HEK293 (cell line): ENCODE data around the gene CEP170B.

Experiments
- CTCF ChIA-PET: fragments of 350-600 bp; formaldehyde crosslinking; extraction: SDS; loops from one replicate; lab custom pipeline; 2021; ENCODE audit warnings: antibody characterized with exemption; lab: Yijun Ruan, JAX
- POLR2A ChIA-PET: fragments of 300-600 bp; formaldehyde crosslinking; extraction: SDS; loops from one replicate; lab custom pipeline; 2020; ENCODE audit warnings: antibody characterized with exemption, inconsistent platforms; lab: Yijun Ruan, JAX
- H3K27ac ChIP-seq: fragments of 200-500 bp; sonication (Bioruptor generic); 2 replicates; pipeline ENCODE4 v1.5.1; 2014; ENCODE audit warnings: low read depth, low read length, control low read depth, inconsistent platforms; ENCODE audit errors: extremely low read depth
- H3K36me3 ChIP-seq, 2 experiments: fragments of 200-500 bp in 1 of 2; sonication (Bioruptor generic) in 1 of 2; 1 replicate in 1 of 2; 2 replicates in 1 of 2; pipeline ENCODE4 v1.5.1; 2014 to 2017; ENCODE audit warnings: inconsistent platforms in 2 of 2, low read length in 2 of 2; ENCODE audit not compliant: control insufficient read depth in 2 of 2, insufficient read depth in 1 of 2
- H3K4me1 ChIP-seq: fragments of 200-500 bp; sonication (Bioruptor generic); 2 replicates; pipeline ENCODE4 v1.5.1; 2014; ENCODE audit warnings: mild to moderate bottlenecking, low read length, inconsistent platforms; ENCODE audit not compliant: control insufficient read depth, insufficient read depth
- H3K4me3 ChIP-seq: 2 replicates; pipeline ENCODE4 v1.5.1; 2011; ENCODE audit warnings: low read depth, mild to moderate bottlenecking, control low read depth, low read length, moderate library complexity
- H3K9me3 ChIP-seq: fragments of 200-500 bp; sonication (Bioruptor generic); 2 replicates; pipeline ENCODE4 v1.5.1; 2014; ENCODE audit warnings: low read depth, low read length, inconsistent platforms; ENCODE audit not compliant: control insufficient read depth, insufficient read depth
- KLF8 ChIP-seq: fragments of 450-650 bp; formaldehyde crosslinking; IDR thresholded peaks from 2 replicates; pipeline ENCODE4 v1.5.1; 2016; ENCODE audit warnings: missing biosample characterization, missing genetic modification characterization
- SP2 ChIP-seq: fragments of 450-650 bp; formaldehyde crosslinking; IDR thresholded peaks from 2 replicates; pipeline ENCODE4 v1.5.1; 2016; ENCODE audit warnings: missing biosample characterization, missing genetic modification characterization
- SP3 ChIP-seq: fragments of 450-650 bp; formaldehyde crosslinking; IDR thresholded peaks from 2 replicates; pipeline ENCODE4 v1.5.1; 2016; ENCODE audit warnings: missing biosample characterization, missing genetic modification characterization
- SP7 ChIP-seq: fragments of 450-650 bp; formaldehyde crosslinking; IDR thresholded peaks from 2 replicates; pipeline ENCODE4 v1.5.1; 2016; ENCODE audit warnings: missing biosample characterization, missing genetic modification characterization
- TCF7L2 ChIP-seq: IDR thresholded peaks from 2 replicates; pipeline ENCODE4 v1.6.1; 2011; ENCODE audit warnings: low read depth, mild to moderate bottlenecking, inconsistent platforms, low read length, moderate library complexity, borderline replicate concordance
- TRIM28 ChIP-seq: IDR thresholded peaks from 2 replicates; pipeline ENCODE4 v1.6.1; 2011; ENCODE audit warnings: low read length, control low read depth, borderline replicate concordance
- ZBTB17 ChIP-seq: fragments of 450-650 bp; formaldehyde crosslinking; IDR thresholded peaks from 2 replicates; pipeline ENCODE4 v1.5.1; 2016; ENCODE audit warnings: missing biosample characterization, missing genetic modification characterization
- ZNF138 ChIP-seq: fragments of 450-650 bp; formaldehyde crosslinking; IDR thresholded peaks from 2 replicates; pipeline ENCODE4 v1.5.1; 2016; ENCODE audit warnings: missing biosample characterization, missing genetic modification characterization, borderline replicate concordance
- ZNF202 ChIP-seq: fragments of 450-650 bp; formaldehyde crosslinking; IDR thresholded peaks from 2 replicates; pipeline ENCODE4 v1.5.1; 2016; ENCODE audit warnings: missing biosample characterization, missing genetic modification characterization, borderline replicate concordance
- ZNF221 ChIP-seq: fragments of 450-650 bp; formaldehyde crosslinking; IDR thresholded peaks from 2 replicates; pipeline ENCODE4 v1.5.1; 2017; ENCODE audit warnings: missing biosample characterization, missing genetic modification characterization, borderline replicate concordance
- ZNF366 ChIP-seq: fragments of 450-650 bp; formaldehyde crosslinking; conservative IDR thresholded peaks from 2 replicates; pipeline ENCODE4 v1.5.1; 2016; ENCODE audit warnings: missing biosample characterization, missing genetic modification characterization
- ZNF544 ChIP-seq: fragments of 450-650 bp; formaldehyde crosslinking; IDR thresholded peaks from 2 replicates; pipeline ENCODE4 v1.5.0; 2017; ENCODE audit warnings: missing biosample characterization, missing genetic modification characterization
- ZNF548 ChIP-seq: fragments of 450-650 bp; formaldehyde crosslinking; IDR thresholded peaks from 2 replicates; pipeline ENCODE4 v1.5.1; 2016; ENCODE audit warnings: missing biosample characterization, missing genetic modification characterization
- ZNF747 ChIP-seq: fragments of 450-650 bp; formaldehyde crosslinking; IDR thresholded peaks from 2 replicates; pipeline ENCODE4 v1.5.1; 2016; ENCODE audit warnings: missing biosample characterization, missing genetic modification characterization
- ZSCAN30 ChIP-seq: fragments of 450-650 bp; IDR thresholded peaks from 2 replicates; pipeline ENCODE4 v1.5.1; 2018; ENCODE audit warnings: missing biosample characterization, mild to moderate bottlenecking, missing genetic modification characterization, moderate library complexity
- TF ChIP-seq, protein P1 (sequence below): fragments of 450-650 bp; formaldehyde crosslinking; IDR thresholded peaks from 2 replicates; pipeline ENCODE4 v1.5.1; 2016; ENCODE audit warnings: missing biosample characterization, missing genetic modification characterization
- TF ChIP-seq, protein P2 (sequence below): fragments of 450-650 bp; formaldehyde crosslinking; optimal IDR thresholded peaks from 2 replicates; pipeline ENCODE3; 2016; ENCODE audit warnings: missing biosample characterization, mild to moderate bottlenecking, missing genetic modification characterization
- TF ChIP-seq, protein P3 (sequence below): fragments of 450-650 bp; formaldehyde crosslinking; IDR thresholded peaks from 2 replicates; pipeline ENCODE4 v1.5.1; 2016; ENCODE audit warnings: missing biosample characterization, missing genetic modification characterization

CEP170B gene

DNA sequence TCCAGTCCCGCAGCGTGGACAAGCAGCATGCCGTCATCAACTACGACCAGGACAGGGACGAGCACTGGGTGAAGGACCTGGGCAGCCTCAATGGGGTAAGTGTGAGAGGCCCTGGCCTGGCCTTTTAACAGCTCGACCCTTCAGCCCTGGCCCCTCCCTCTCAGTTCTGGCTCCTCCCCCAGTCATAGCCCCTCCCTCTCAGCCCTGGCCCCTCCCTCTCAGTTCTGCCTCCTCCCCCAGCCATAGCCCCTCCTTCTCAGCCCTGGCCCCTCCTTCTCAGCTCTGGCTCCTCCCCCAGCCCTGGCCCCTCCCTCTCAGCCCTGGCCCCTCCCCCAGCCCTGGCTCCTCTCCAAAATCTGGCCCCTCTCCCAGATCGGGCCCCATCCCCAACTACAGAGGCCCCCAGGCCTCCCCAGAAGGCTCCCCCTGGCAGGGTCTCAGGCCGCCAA is 11.2 kb downstream of the CEP170B start:
- Histone ChIP-seq H3K9me3 (no peaks in the 10 kb centered on the region), H3K4me1 (0 out of 2 replicates have a peak, but pooled peaks cover 2% of the 10 kb centered on the region), H3K27ac (no peak overlapping the region), H3K4me3 (no peak overlapping the region), H3K36me3 (peaks cover 0 to 41% of the 10 kb centered on the region in 2 experiments; a peak in 2 of 3 replicates)
- TF ChIP-seq ZNF138 (tag by site-specific recombination) (no peak), ZNF366 (no peak), SP7 (tag by site-specific recombination) (no peak), KLF8 (0 out of 2 replicates have a peak, but pooled peaks have one; percentile 27), ZBTB17 (tag by site-specific recombination) (0 out of 2 replicates have a peak, but pooled peaks have one; percentile 22), ZSCAN30 (tag by site-specific recombination) (no peak), ZNF548 (no peak), ZNF202 (tag by site-specific recombination) (no peak), ZNF221 (tag by site-specific recombination) (no peak), TRIM28 (no peak), SP2 (tag by site-specific recombination) (peak; percentile 59), SP3 (tag by site-specific recombination) (peak; percentile 72), ZNF747 (tag by site-specific recombination) (no peak), ZNF544 (tag by site-specific recombination) (no peak)
- TF ChIP-seq, protein P1, sequence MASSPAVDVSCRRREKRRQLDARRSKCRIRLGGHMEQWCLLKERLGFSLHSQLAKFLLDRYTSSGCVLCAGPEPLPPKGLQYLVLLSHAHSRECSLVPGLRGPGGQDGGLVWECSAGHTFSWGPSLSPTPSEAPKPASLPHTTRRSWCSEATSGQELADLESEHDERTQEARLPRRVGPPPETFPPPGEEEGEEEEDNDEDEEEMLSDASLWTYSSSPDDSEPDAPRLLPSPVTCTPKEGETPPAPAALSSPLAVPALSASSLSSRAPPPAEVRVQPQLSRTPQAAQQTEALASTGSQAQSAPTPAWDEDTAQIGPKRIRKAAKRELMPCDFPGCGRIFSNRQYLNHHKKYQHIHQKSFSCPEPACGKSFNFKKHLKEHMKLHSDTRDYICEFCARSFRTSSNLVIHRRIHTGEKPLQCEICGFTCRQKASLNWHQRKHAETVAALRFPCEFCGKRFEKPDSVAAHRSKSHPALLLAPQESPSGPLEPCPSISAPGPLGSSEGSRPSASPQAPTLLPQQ (tag by site-specific recombination) = no peak
- TF ChIP-seq, protein P2, sequence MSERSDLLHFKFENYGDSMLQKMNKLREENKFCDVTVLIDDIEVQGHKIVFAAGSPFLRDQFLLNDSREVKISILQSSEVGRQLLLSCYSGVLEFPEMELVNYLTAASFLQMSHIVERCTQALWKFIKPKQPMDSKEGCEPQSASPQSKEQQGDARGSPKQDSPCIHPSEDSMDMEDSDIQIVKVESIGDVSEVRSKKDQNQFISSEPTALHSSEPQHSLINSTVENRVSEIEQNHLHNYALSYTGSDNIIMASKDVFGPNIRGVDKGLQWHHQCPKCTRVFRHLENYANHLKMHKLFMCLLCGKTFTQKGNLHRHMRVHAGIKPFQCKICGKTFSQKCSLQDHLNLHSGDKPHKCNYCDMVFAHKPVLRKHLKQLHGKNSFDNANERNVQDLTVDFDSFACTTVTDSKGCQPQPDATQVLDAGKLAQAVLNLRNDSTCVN (tag by site-specific recombination) = no peak
- TF ChIP-seq, protein P3, sequence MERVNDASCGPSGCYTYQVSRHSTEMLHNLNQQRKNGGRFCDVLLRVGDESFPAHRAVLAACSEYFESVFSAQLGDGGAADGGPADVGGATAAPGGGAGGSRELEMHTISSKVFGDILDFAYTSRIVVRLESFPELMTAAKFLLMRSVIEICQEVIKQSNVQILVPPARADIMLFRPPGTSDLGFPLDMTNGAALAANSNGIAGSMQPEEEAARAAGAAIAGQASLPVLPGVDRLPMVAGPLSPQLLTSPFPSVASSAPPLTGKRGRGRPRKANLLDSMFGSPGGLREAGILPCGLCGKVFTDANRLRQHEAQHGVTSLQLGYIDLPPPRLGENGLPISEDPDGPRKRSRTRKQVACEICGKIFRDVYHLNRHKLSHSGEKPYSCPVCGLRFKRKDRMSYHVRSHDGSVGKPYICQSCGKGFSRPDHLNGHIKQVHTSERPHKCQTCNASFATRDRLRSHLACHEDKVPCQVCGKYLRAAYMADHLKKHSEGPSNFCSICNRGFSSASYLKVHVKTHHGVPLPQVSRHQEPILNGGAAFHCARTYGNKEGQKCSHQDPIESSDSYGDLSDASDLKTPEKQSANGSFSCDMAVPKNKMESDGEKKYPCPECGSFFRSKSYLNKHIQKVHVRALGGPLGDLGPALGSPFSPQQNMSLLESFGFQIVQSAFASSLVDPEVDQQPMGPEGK = peak; percentile 34; the same call in 1 of the 2 replicates
- POLR2A ChIA-PET = interaction anchor here (0.5 to 1.4 kb wide), 6 partner anchors 10 to 128 kb away, joined by 3 to 6 read pairs (median 4); partner anchors contain the start of gene CEP170B
- CTCF ChIA-PET = interaction anchor here (0.6 to 1.2 kb wide), 3 partner anchors 50 to 218 kb away, joined by 3 to 4 read pairs (median 3); no protein-coding TSS in a partner anchor

DNA sequence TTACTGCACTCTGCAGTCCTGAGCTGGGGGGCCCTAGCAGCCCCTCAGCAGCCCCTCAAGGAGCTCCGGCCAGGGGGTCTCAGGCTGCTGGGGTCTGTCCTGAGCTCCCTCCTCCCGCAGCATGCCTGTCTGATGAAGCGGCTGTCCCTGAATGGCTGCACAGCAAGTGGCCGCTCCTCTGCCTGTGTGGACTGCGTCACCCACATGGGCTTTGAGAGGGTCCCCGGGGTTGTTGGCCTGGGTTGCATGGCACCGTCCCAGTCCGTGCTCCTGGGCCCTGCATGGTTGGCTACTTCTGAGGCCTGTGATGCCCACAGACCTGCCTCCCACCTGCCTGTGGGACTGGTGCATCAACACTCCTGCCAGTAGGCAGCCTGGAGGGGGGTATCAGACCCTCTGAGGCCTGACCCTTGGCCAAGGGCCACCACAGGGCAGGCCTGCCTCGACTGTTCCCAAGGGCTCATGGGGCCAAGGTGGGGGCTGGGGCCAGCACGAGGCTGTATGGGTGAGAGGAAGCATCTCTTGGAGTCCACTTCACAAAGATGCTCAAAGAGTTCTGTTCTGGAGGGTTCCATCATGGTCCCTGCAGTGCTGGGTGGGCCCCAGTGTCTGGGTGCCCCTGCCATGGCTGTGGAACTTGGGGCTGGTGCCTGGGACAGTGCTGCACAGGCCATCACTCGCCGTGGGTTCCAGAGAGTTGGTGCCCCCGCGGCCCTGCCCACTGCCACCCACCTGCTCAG is 12.2 kb downstream of the CEP170B start:
- peaks cover 7% of the 10 kb centered on the region; the same call in 1 of the 2 replicates for H3K4me1 ChIP-seq
- ChIA-PET POLR2A (interaction anchor here (0.5 to 1.4 kb wide), 4 partner anchors 9 to 94 kb away, joined by 3 to 6 read pairs (median 4); partner anchors contain the start of gene CEP170B), CTCF (interaction anchor here (0.6 to 1.2 kb wide), 3 partner anchors 41 to 122 kb away, joined by 3 read pairs; no protein-coding TSS in a partner anchor)
- TF ChIP-seq, protein P1 (tag by site-specific recombination) = 0 out of 2 replicates have a peak, but pooled peaks have one; percentile 22
- TF ChIP-seq TCF7L2 = no peak
- H3K9me3 ChIP-seq = no peaks in the 10 kb centered on the region
- peaks cover 0 to 46% of the 10 kb centered on the region in 2 experiments; a peak in 2 of 3 replicates for H3K36me3 ChIP-seq
- H3K27ac ChIP-seq = no peak overlapping the region
- H3K4me3 ChIP-seq = no peak overlapping the region
